Measurements from ENCODE around the gene ABCC1. TPM values are rescaled to one million over a fixed set of nuclear protein-coding genes. Genes with fewer than 3 reads are reported as not detected.

ABCC1 gene
- total and polyA plus RNA-seq, 2 of the 8 experiments (the other 6 are each of a cell fraction or from before 2014, with no cell fraction given), result 42.6 to 66.8 TPM

- no peak overlapping the region for H3K4me2 ChIP-seq (ENCODE audit: insufficient read depth in 1 of 2, low read depth in 2 of 2, low read length in 2 of 2)
Observed at GRCh38 chr16:16014329-16015224, 65.2 kb downstream of the ABCC1 start.

More at GRCh38 chr16:16014329-16015224, 65.2 kb downstream of the ABCC1 start:
- H3K23me2 ChIP-seq (ENCODE audit: low read depth, low read length), result no peaks in the 10 kb centered on the region
- H3K18ac ChIP-seq (ENCODE audit: extremely low read depth, low read length), result no peak overlapping the region
- H3K4me3 ChIP-seq (ENCODE audit: extremely low read depth in 1 of 4, insufficient read depth in 2 of 4, low read depth in 3 of 4, low read length in 4 of 4), result no peak overlapping the region
- peaks cover under 1% of the 10 kb centered on the region; the same call in 1 of the 2 replicates for H3K79me1 ChIP-seq (ENCODE audit: low read depth, low read length)
- H4K5ac ChIP-seq (ENCODE audit: insufficient read length, low read depth, low read length), result no peak overlapping the region
- H3K56ac ChIP-seq (replicated peaks; ENCODE audit: insufficient read length, low read depth, low read length), result no peak overlapping the region
- H3K79me2 ChIP-seq (ENCODE audit: control insufficient read depth in 1 of 2, insufficient read depth in 2 of 2, low read length in 2 of 2), result no peaks in the 10 kb centered on the region; a peak in 1 of 4 replicates
- no peaks in the 10 kb centered on the region for H3K27me3 ChIP-seq (replicated peaks in 1 of 4; ENCODE audit: control insufficient read depth in 3 of 4, extremely low read depth in 1 of 4, insufficient read depth in 3 of 4, low read length in 3 of 4)
- no peak overlapping the region for H2BK5ac ChIP-seq (ENCODE audit: low read depth, low read length)
- H3K27ac ChIP-seq (ENCODE audit: low read depth, low read length), result no peak overlapping the region
- H2BK20ac ChIP-seq (ENCODE audit: low read length), result no peak overlapping the region
- H3K23ac ChIP-seq (ENCODE audit: insufficient read length), result no peak overlapping the region
- POLR2A ChIA-PET (ENCODE audit: partially characterized antibody), result interaction anchor here (0.9 to 1.4 kb wide), 2 partner anchors 12 to 13 kb away, joined by 3 read pairs; no protein-coding TSS in a partner anchor
- H2AK5ac ChIP-seq (ENCODE audit: low read depth, low read length), result no peak overlapping the region
- peaks cover 5 to 6% of the 10 kb centered on the region in 2 experiments for H4K20me1 ChIP-seq (replicated peaks in 1 of 2; ENCODE audit: control insufficient read depth in 1 of 2, insufficient read depth in 2 of 2, low read length in 2 of 2)
- no peak overlapping the region for H3K4ac ChIP-seq (replicated peaks; ENCODE audit: insufficient read length, low read depth, low read length)
- TF ChIP-seq KDM1A (IDR thresholded peaks at IDR 0.05; ENCODE audit: borderline replicate concordance, low read length) (no peak), E2F6 (IDR thresholded peaks at IDR 0.05) (no peak), RFX5 (IDR thresholded peaks at IDR 0.05; ENCODE audit: borderline replicate concordance, low read depth, low read length) (no peak), SP4 (IDR thresholded peaks at IDR 0.05; ENCODE audit: low read length) (no peak), CBX5 (IDR thresholded peaks at IDR 0.05; ENCODE audit: low read depth, low read length) (no peak), RAD21 (IDR thresholded peaks at IDR 0.05 in 1 of 2, conservative IDR thresholded peaks at IDR 0.05 in 1 of 2; ENCODE audit: low read depth in 2 of 2, low read length in 2 of 2) (no peak), HDAC2 (IDR thresholded peaks at IDR 0.05; ENCODE audit: borderline replicate concordance in 1 of 2, low read depth in 2 of 2, low read length in 2 of 2) (no peak), JUN (IDR thresholded peaks at IDR 0.05; ENCODE audit: low read depth, low read length) (no peak), GABPA (IDR thresholded peaks at IDR 0.05; ENCODE audit: borderline replicate concordance, insufficient read depth, low read length) (no peak), RXRA (IDR thresholded peaks at IDR 0.05; ENCODE audit: insufficient read depth, low read depth, low read length) (no peak), POLR2A (IDR thresholded peaks at IDR 0.05; ENCODE audit: control extremely low read depth in 1 of 2, low read depth in 2 of 2, low read length in 2 of 2) (no peak)
- H3K14ac ChIP-seq (ENCODE audit: insufficient read length), result no peak overlapping the region
- H4K91ac ChIP-seq (replicated peaks; ENCODE audit: insufficient read length, low read length), result no peak overlapping the region
- no peak for DNase-seq (ENCODE audit: low read depth in 1 of 2, low spot score in 2 of 2)
- no peaks in the 10 kb centered on the region for H3K4me1 ChIP-seq (replicated peaks in 1 of 4; ENCODE audit: control insufficient read depth in 3 of 4, insufficient read depth in 4 of 4, low read length in 3 of 4)
- peaks cover 6 to 45% (median 26%) of the 10 kb centered on the region in 4 experiments; a peak in 7 of 8 replicates for H3K36me3 ChIP-seq (ENCODE audit: control insufficient read depth in 2 of 4, insufficient read depth in 4 of 4, low read length in 3 of 4)
- H3K9ac ChIP-seq (replicated peaks in 1 of 4; ENCODE audit: extremely low read depth in 1 of 4, low read depth in 3 of 4, low read length in 3 of 4), result no peak overlapping the region
- no peak overlapping the region for H2BK120ac ChIP-seq (replicated peaks; ENCODE audit: low read depth, low read length)
- no peak overlapping the region for H2BK12ac ChIP-seq (ENCODE audit: low read depth, low read length)
- H3K9me3 ChIP-seq (ENCODE audit: insufficient read depth in 2 of 2, low read depth in 1 of 2, low read length in 1 of 2), result no peaks in the 10 kb centered on the region
- FAIRE-seq, result no peak
- CTCF ChIA-PET (ENCODE audit: partially characterized antibody), result interaction anchor here (0.7 kb wide), 2 partner anchors 64 to 1046 kb away, joined by 3 to 4 read pairs; no protein-coding TSS in a partner anchor
- no peak overlapping the region for H2BK15ac ChIP-seq (ENCODE audit: low read length)
- 81% methylated on average over 14 of the region's 14 CpGs; no CpG with 5 or more reads in 1 of the 2 experiments for WGBS, 2 experiments (ENCODE audit: extremely low coverage in 1 of 2, insufficient coverage in 1 of 2, insufficient read length in 1 of 2, insufficient replicate concordance in 2 of 2, low coverage in 1 of 2, low lambda C conversion rate in 2 of 2, missing lambda C conversion rate in 1 of 2)
- no peak overlapping the region for H4K8ac ChIP-seq (ENCODE audit: extremely low read depth, insufficient read depth, low read length)
- no peak overlapping the region for H2AFZ ChIP-seq (ENCODE audit: low read length)
